ENCODE data around the gene SERPINB13.

GRCh38 chr18:63578357-63578958, 8.7 kb upstream of the SERPINB13 start:
- TF ChIP-seq CTCF (IDR thresholded peaks at IDR 0.05) (peak; percentile 7 to 61 (median 52)), EP300 (IDR thresholded peaks at IDR 0.05) (no peak), POLR2A (IDR thresholded peaks at IDR 0.05) (no peak)

Data from sigmoid colon (tissue), 4 donors.